Measurements from ENCODE around the gene TERC.

TERC gene

DNA sequence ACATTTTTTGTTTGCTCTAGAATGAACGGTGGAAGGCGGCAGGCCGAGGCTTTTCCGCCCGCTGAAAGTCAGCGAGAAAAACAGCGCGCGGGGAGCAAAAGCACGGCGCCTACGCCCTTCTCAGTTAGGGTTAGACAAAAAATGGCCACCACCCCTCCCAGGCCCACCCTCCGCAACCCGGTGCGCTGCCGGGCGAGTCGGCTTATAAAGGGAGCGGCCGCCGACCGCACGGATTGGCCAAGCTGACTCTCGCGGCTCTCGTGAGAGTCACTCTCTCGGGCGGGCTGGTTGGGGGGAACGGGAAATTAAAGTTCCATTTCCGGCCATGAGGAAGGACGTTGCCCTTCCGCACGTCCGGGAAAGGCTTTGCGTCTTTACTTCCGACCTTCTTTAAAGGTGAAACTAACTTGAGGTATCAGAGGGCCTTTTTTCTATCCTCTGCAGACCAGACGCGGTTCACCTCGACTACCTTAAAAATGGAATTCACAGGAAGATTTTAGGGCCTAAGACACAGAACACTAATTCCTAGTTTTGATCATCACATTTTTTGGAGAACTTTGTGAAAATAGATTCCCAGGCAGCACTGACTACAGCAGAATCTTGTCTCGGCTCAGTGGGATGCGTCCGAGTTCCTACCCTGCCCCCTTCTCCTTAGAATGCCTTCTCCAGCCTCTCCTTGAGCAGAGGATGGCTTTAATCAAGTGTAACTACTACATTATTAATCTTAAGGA is at the start of gene TERC:
TERC (minus strand) TSS at position 179 of the 731 bp plus-strand sequence.
- H3K4me3 ChIP-seq (ENCODE audit: low read length) = peak within 1 kb of the TSS; percentile 93
- no peak for TF ChIP-seq CTCF (conservative IDR thresholded peaks at IDR 0.05; ENCODE audit: low read length)
- peak; percentile 91 for DNase-seq (ENCODE audit: low read depth)

- H3K4me3 ChIP-seq (ENCODE audit: low read length) = peak overlapping the region; percentile 64
- DNase-seq (ENCODE audit: low read depth) = no peak
- TF ChIP-seq CTCF (conservative IDR thresholded peaks at IDR 0.05; ENCODE audit: low read length) = peak; percentile 39
Observed at GRCh38 chr3:169813757-169814517, 49.1 kb upstream of the TERC start.

- no peak for DNase-seq (ENCODE audit: low read depth)
- peak overlapping the region; percentile 64 for H3K4me3 ChIP-seq (ENCODE audit: low read length)
- no peak for TF ChIP-seq CTCF (conservative IDR thresholded peaks at IDR 0.05; ENCODE audit: low read length)
Observed at GRCh38 chr3:169813278-169813677, 48.4 kb upstream of the TERC start.

DNA sequence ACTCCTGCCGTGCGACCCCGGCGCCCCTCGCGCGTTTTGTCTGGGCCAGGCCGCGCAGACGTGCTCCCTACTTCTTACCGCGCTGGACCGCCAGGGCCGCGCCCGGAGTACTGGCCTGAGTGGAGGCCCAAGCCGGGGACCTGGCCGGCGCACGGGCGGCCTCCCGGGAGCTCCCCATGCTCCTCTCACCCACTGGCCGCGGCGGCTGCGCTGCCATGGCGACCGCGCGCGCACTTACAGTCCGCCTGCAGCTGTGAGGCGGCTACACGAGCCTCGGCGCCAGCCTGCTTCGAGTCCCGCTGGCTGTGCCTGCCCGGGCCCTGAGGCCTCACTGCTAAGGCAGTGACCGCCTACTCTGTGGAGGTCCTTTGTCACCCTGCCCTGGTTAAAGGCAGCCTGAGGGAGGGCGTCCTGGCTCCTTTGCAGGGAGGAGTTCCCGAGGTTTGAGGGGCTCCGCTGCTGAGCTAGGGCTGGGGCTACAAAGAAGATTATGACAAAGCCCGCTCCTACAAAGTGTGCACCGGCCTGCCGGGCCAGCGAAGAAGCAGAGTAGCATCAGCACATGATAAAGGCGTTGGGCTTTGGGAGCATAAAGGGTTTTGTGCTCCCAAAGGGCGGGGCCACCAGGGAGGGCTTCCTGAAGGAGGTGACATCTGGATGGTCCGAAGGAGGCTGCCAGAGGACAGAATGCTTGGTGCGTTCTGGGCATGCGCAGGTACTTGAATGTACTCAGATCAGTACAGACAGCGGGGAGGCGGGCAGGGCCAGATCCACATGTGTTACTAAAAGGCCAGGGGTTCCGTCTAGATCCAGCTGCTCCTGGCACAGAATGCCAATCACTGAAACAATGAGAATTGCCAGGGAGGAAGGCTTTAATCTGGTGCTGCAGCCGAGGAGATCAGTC is 47.7 kb upstream of the TERC start, which contains the start of the genes LRRC34 and LRRIQ4:
LRRC34 (minus strand) TSS at position 573 of the 904 bp plus-strand sequence; CDS start at position 217, 356 bp downstream.
LRRIQ4 (plus strand) TSS at position 539 of the 904 bp plus-strand sequence. CDS start 9,052 bp downstream, outside the sequence.
- TF ChIP-seq CTCF (conservative IDR thresholded peaks at IDR 0.05; ENCODE audit: low read length) = no peak
- peak; percentile 73 for DNase-seq (ENCODE audit: low read depth)
- H3K4me3 ChIP-seq (ENCODE audit: low read length) = peak within 1 kb of the TSS; percentile 64

- no peak for TF ChIP-seq CTCF (conservative IDR thresholded peaks at IDR 0.05; ENCODE audit: low read length)
- H3K4me3 ChIP-seq (ENCODE audit: low read length) = peak overlapping the region; percentile 64
- DNase-seq (ENCODE audit: low read depth) = peak; percentile 42
Observed at GRCh38 chr3:169811631-169812331, 46.9 kb upstream of the TERC start.

GRCh38 chr3:169809230-169809795 is 44.5 kb upstream of the TERC start:
- TF ChIP-seq CTCF (conservative IDR thresholded peaks at IDR 0.05; ENCODE audit: low read length) = no peak
- DNase-seq (ENCODE audit: low read depth) = no peak
- H3K4me3 ChIP-seq (ENCODE audit: low read length) = no peak overlapping the region
